ENCODE measurements around the gene SLMAP. TPM values are rescaled to one million over a fixed set of nuclear protein-coding genes. Genes with fewer than 3 reads are reported as not detected.

The SLMAP gene
- total and polyA plus RNA-seq, 2 of the 4 experiments (the other 2 are of a cell fraction) = 15.5 to 26.5 TPM

- Histone ChIP-seq H3K27ac (ENCODE audit: insufficient read depth, low read length) (peak overlapping the region; percentile 98), H3K4me2 (ENCODE audit: low read depth, low read length) (no peak overlapping the region), H2BK20ac (ENCODE audit: low read depth, low read length) (peak overlapping the region; percentile 99), H3K4ac (ENCODE audit: low read depth, low read length) (peak overlapping the region; percentile 100), H2AK5ac (ENCODE audit: low read depth, low read length) (peak overlapping the region; percentile 96), H2AFZ (replicated peaks; ENCODE audit: low read length, poor library complexity) (peak overlapping the region; percentile 46), H3K4me3 (ENCODE audit: insufficient read depth, low read depth, low read length) (no peak overlapping the region), H3K14ac (replicated peaks; ENCODE audit: low read depth, low read length) (peak overlapping the region; percentile 99), H2BK15ac (ENCODE audit: low read depth, low read length) (peak overlapping the region; percentile 91), H4K20me1 (ENCODE audit: insufficient read depth, low read length) (no peaks in the 10 kb centered on the region), H3K18ac (ENCODE audit: low read depth, low read length) (peak overlapping the region; percentile 99), H3K36me3 (ENCODE audit: control insufficient read depth, insufficient read depth, low read length) (no peaks in the 10 kb centered on the region), H3K23ac (ENCODE audit: low read depth, low read length) (no peak overlapping the region), H3K9ac (ENCODE audit: low read depth, low read length) (no peak overlapping the region), H3K27me3 (ENCODE audit: control insufficient read depth, insufficient read depth, low read length) (no peaks in the 10 kb centered on the region), H3K9me3 (ENCODE audit: control insufficient read depth, insufficient read depth, low read length) (no peaks in the 10 kb centered on the region), H2BK120ac (ENCODE audit: low read depth, low read length) (peak overlapping the region; percentile 99), H4K8ac (ENCODE audit: low read depth in 2 of 2, low read length in 2 of 2) (peak overlapping the region; percentile 91 to 97), H4K5ac (ENCODE audit: low read depth, low read length) (peak overlapping the region; percentile 100; the same call in 1 of the 2 replicates), H3K56ac (ENCODE audit: extremely low read depth, insufficient read depth, low read length) (no peak overlapping the region), H3K9me1 (ENCODE audit: insufficient read depth, low read length) (peaks cover 20% of the 10 kb centered on the region), H2BK5ac (ENCODE audit: low read depth, low read length, poor library complexity, severe bottlenecking) (peak overlapping the region; percentile 99), H4K91ac (ENCODE audit: insufficient read depth, low read depth, low read length) (peak overlapping the region; percentile 99), H3K4me1 (ENCODE audit: control insufficient read depth, insufficient read depth, low read length) (peaks cover 22% of the 10 kb centered on the region), H3K79me1 (ENCODE audit: low read depth in 1 of 2, low read length in 2 of 2) (0 out of 4 replicates have a peak, but pooled peaks cover 0 to 8% of the 10 kb centered on the region in 2 experiments), H2AK9ac (replicated peaks; ENCODE audit: low read depth, low read length, poor library complexity) (peak overlapping the region; percentile 66)
- 80% methylated on average over 1 of the region's 7 CpGs; no CpG with 5 or more reads in 1 of the 2 experiments for WGBS, 2 experiments (ENCODE audit: extremely low coverage in 2 of 2, insufficient read length in 1 of 2)
- CTCF ChIA-PET = no interaction called here
- DNase-seq (no peak), ATAC-seq (ENCODE audit: low read depth) (no peak)
- intact Hi-C loops (cut with micrococcal nuclease) = loop anchor here (5.0 kb wide), 1 partner anchor 209 kb away; no protein-coding TSS in a partner anchor
- no TSS peak for BruUV-seq (replicated peaks)
- POLR2A ChIA-PET (ENCODE audit: unreplicated experiment) = no interaction called here
- TF ChIP-seq POLR2A (IDR thresholded peaks at IDR 0.05; ENCODE audit: low read depth, low read length) (no peak), USF2 (IDR thresholded peaks at IDR 0.05; ENCODE audit: low read depth, low read length) (no peak), BHLHE40 (IDR thresholded peaks at IDR 0.05; ENCODE audit: low read depth, low read length) (no peak), FOS (IDR thresholded peaks at IDR 0.05; ENCODE audit: low read depth, low read length) (no peak), MAFK (IDR thresholded peaks at IDR 0.05; ENCODE audit: low read depth, low read length) (no peak), ELK1 (IDR thresholded peaks at IDR 0.05; ENCODE audit: borderline replicate concordance, low read depth, low read length) (no peak), CTCF (conservative IDR thresholded peaks at IDR 0.05; ENCODE audit: low read depth, low read length) (no peak), RFX5 (IDR thresholded peaks at IDR 0.05; ENCODE audit: low read depth, low read length) (no peak), CEBPB (IDR thresholded peaks at IDR 0.05; ENCODE audit: low read depth, low read length) (no peak), NFE2L2 (IDR thresholded peaks at IDR 0.05; ENCODE audit: low read depth, low read length) (no peak), RCOR1 (IDR thresholded peaks at IDR 0.05; ENCODE audit: insufficient replicate concordance, low read length) (no peak), CHD1 (IDR thresholded peaks at IDR 0.05; ENCODE audit: low read depth, low read length) (no peak), MAZ (IDR thresholded peaks at IDR 0.05; ENCODE audit: borderline replicate concordance, low read depth, low read length) (no peak), RAD21 (IDR thresholded peaks at IDR 0.05; ENCODE audit: low read length) (no peak)
- dilution Hi-C loops (cut with HindIII; ENCODE audit: low sequenced_read_pairs, unreplicated experiment) = no loop called here
- in situ Hi-C loops (cut with MboI; ENCODE audit: low sequenced_read_pairs) = no loop called here
These were observed 197.5 kb downstream of the SLMAP start for GRCh38 chr3:57953576-57953975.
